CD4-positive, alpha-beta T cell treated with Interferon alpha-2 for 1 hour (primary cell): ENCODE measurements around the gene EYA2.
"Not testable (repeated sequence)": the region's sequence is repeated elsewhere in the genome, so short reads cannot be mapped to it uniquely, and the experiment has no call there.

ENCODE experiments used
- DNase-seq, 2 donors: peaks; one replicate each; pipeline ENCODE4 v3.0.0-alpha.2; 2020 to 2022

The EYA2 gene

GRCh38 chr20:46959821-46960220 is 65.2 kb downstream of the EYA2 start:
- DNase-seq = no peak

GRCh38 chr20:46960536-46960935 is 65.9 kb downstream of the EYA2 start:
- DNase-seq = no peak

GRCh38 chr20:46961968-46962367 is 67.3 kb downstream of the EYA2 start:
- DNase-seq = not testable (repeated sequence)

GRCh38 chr20:46962452-46963195 is 68.0 kb downstream of the EYA2 start:
- no peak for DNase-seq

GRCh38 chr20:46963196-46963529 is 68.5 kb downstream of the EYA2 start:
- DNase-seq = no peak

- no peak for DNase-seq
These were observed 69.3 kb downstream of the EYA2 start for GRCh38 chr20:46963758-46964617.

GRCh38 chr20:46964618-46965455 is 70.2 kb downstream of the EYA2 start:
- DNase-seq = no peak

- no peak for DNase-seq
These were observed 70.8 kb downstream of the EYA2 start for GRCh38 chr20:46965477-46965876.

GRCh38 chr20:46967646-46968045 is 73.0 kb downstream of the EYA2 start:
- DNase-seq = no peak

GRCh38 chr20:46970937-46971630 is 76.4 kb downstream of the EYA2 start:
- peak in 1 of 2 donors; percentile 32 for DNase-seq

- DNase-seq = no peak
These were observed 79.1 kb downstream of the EYA2 start for GRCh38 chr20:46973766-46974165.

- DNase-seq = no peak
These were observed 80.2 kb downstream of the EYA2 start for GRCh38 chr20:46974669-46975434.

GRCh38 chr20:46975976-46976375 is 81.3 kb downstream of the EYA2 start:
- DNase-seq = no peak

GRCh38 chr20:46977204-46977603 is 82.6 kb downstream of the EYA2 start:
- no peak for DNase-seq

- DNase-seq = no peak
These were observed 83.4 kb downstream of the EYA2 start for GRCh38 chr20:46977909-46978588.

- no peak for DNase-seq
These were observed 84.4 kb downstream of the EYA2 start for GRCh38 chr20:46978951-46979491.

GRCh38 chr20:46979603-46980241 is 85.1 kb downstream of the EYA2 start:
- no peak for DNase-seq

GRCh38 chr20:46981184-46981583 is 86.5 kb downstream of the EYA2 start:
- DNase-seq = no peak

- DNase-seq = no peak
These were observed 88.8 kb downstream of the EYA2 start for GRCh38 chr20:46983466-46983865.

GRCh38 chr20:46984405-46984804 is 89.8 kb downstream of the EYA2 start:
- no peak for DNase-seq
